ENCODE measurements around the gene CLIP2. TPM values are rescaled to one million over a fixed set of nuclear protein-coding genes. Genes with fewer than 3 reads are reported as not detected.

Gene CLIP2
- total RNA-seq, 1 experiment from 2014 or later: 26.2 TPM

DNA sequence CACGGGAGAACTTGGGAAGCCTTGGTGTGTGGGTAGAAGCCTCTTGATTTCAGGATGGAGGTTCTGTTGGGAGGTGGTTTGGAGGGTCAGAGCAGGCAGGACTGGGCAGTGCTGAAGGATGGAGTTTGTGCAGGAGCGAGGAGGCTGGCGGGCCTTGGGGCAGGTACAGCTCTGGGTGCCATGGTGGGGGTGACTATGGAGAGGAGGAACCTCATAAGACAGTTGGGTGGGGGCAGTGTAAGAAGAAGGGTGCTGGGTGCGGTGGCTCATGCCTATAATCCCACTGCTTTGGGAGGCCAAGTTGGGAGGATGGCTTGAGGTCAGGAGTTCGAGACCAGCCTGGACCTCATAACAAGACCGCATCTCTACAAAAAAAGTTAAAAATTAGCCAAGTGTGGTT is 109.8 kb downstream of the CLIP2 start:
- TF ChIP-seq EZH2 (IDR thresholded peaks at IDR 0.05; ENCODE audit: low read length, unreplicated experiment) (no peak), EZH2phosphoT487 (IDR thresholded peaks at IDR 0.05; ENCODE audit: borderline replicate concordance, low read length) (no peak), CTCF (conservative IDR thresholded peaks at IDR 0.05; ENCODE audit: low read depth, low read length) (no peak)
- Histone ChIP-seq H3K9me3 (ENCODE audit: low read length) (no peaks in the 10 kb centered on the region), H3K4me3 (ENCODE audit: low read length) (no peak overlapping the region), H4K20me1 (ENCODE audit: low read length) (no peaks in the 10 kb centered on the region), H2AFZ (ENCODE audit: low read length) (no peak overlapping the region), H3K4me2 (ENCODE audit: low read length) (no peak overlapping the region), H3K4me1 (ENCODE audit: insufficient read depth, low read length) (no peaks in the 10 kb centered on the region), H3F3A (ENCODE audit: low read length, unreplicated experiment) (no peaks in the 10 kb centered on the region), H3K79me2 (ENCODE audit: low read length) (no peaks in the 10 kb centered on the region), H3K9ac (ENCODE audit: low read length) (no peak overlapping the region), H3K36me3 (ENCODE audit: low read depth, low read length) (0 out of 2 replicates have a peak, but pooled peaks cover 3% of the 10 kb centered on the region), H3K9me2 (replicated peaks; ENCODE audit: low read length) (no peaks in the 10 kb centered on the region), H3K27me3 (ENCODE audit: low read length) (no peaks in the 10 kb centered on the region), H3K27ac (ENCODE audit: low read length) (no peak overlapping the region)
- BruUV-seq (replicated peaks): no TSS peak
- ChIA-PET POLR2A (ENCODE audit: unreplicated experiment) (no interaction called here), CTCF (no interaction called here)
- ATAC-seq: no peak
- intact Hi-C loops (cut with micrococcal nuclease): no loop called here
- no peak for DNase-seq

- no peaks in the 10 kb centered on the region for H3K79me2 ChIP-seq (ENCODE audit: low read length)
- H3K4me1 ChIP-seq (ENCODE audit: insufficient read depth, low read length): no peaks in the 10 kb centered on the region
- no TSS peak for BruUV-seq (replicated peaks)
- no peak overlapping the region for H2AFZ ChIP-seq (ENCODE audit: low read length)
- no peak overlapping the region for H3K9ac ChIP-seq (ENCODE audit: low read length)
- H3K9me3 ChIP-seq (ENCODE audit: low read length): no peaks in the 10 kb centered on the region
- DNase-seq: no peak
- TF ChIP-seq CTCF (conservative IDR thresholded peaks at IDR 0.05; ENCODE audit: low read depth, low read length) (no peak), EZH2 (IDR thresholded peaks at IDR 0.05; ENCODE audit: low read length, unreplicated experiment) (no peak), EZH2phosphoT487 (IDR thresholded peaks at IDR 0.05; ENCODE audit: borderline replicate concordance, low read length) (no peak)
- H3F3A ChIP-seq (ENCODE audit: low read length, unreplicated experiment): no peaks in the 10 kb centered on the region
- no peaks in the 10 kb centered on the region for H4K20me1 ChIP-seq (ENCODE audit: low read length)
- H3K27me3 ChIP-seq (ENCODE audit: low read length): no peaks in the 10 kb centered on the region
- CTCF ChIA-PET: interaction anchor here (0.5 to 1.8 kb wide), 7 partner anchors 49 to 195 kb away, joined by 3 to 30 read pairs (median 7); partner anchors contain the start of gene LAT2
- ATAC-seq: peak; percentile 31
- no peak overlapping the region for H3K27ac ChIP-seq (ENCODE audit: low read length)
- no peak overlapping the region for H3K4me3 ChIP-seq (ENCODE audit: low read length)
- intact Hi-C loops (cut with micrococcal nuclease): loop anchor here (1.0 kb wide), 1 partner anchor 194 kb away; no protein-coding TSS in a partner anchor
- 0 out of 2 replicates have a peak, but pooled peaks cover 3% of the 10 kb centered on the region for H3K36me3 ChIP-seq (ENCODE audit: low read depth, low read length)
- H3K9me2 ChIP-seq (replicated peaks; ENCODE audit: low read length): no peaks in the 10 kb centered on the region
- H3K4me2 ChIP-seq (ENCODE audit: low read length): no peak overlapping the region
- POLR2A ChIA-PET (ENCODE audit: unreplicated experiment): interaction anchor here (0.6 kb wide), 1 partner anchor 1165 kb away, joined by 14 read pairs; no protein-coding TSS in a partner anchor
These were observed 111.4 kb downstream of the CLIP2 start for GRCh38 chr7:74400420-74401136.

Measured in PC-3 (cell line).